ENCODE data around the gene NKAIN2. TPM values are rescaled to one million over a fixed set of nuclear protein-coding genes. Genes with fewer than 3 reads are reported as not detected.
"Not testable (repeated sequence)": the region's sequence is repeated elsewhere in the genome, so short reads cannot be mapped to it uniquely, and the experiment has no call there.

NKAIN2 gene
- total and polyA plus RNA-seq, 5 donors from 2014 or later: not detected

DNA sequence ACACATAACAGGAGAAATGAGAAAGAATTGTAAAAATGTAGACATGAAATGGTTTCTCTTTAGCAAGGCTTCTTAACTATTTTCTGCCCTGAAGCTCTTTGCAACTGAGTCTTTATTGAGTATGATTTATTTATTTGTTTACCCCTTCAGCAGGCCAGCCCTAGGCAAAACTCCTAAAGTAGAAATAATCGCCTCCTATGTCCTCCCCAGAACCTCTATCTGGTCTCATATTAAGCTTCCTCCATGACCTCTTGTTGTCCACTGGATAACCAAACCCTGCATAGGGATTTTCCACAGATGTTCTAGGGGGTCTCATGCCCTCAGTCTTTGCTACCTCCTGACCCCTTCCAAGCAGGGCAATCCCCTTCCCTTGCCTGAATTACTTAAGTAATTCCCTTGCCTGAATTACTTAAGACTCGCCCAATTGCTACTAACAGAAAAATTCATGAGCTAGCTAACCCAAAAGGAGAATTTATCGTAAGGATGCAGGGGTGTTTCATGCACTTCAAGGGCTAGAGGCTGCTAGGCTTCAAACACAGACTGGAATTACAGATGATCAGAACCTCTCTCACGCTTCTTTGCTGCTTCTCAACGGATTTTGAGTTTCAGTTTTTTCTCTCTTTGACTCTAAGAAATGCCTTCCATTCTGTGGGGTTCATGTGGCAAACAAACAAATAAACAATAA, 732.6 kb downstream of the NKAIN2 start:
- H3K9me3 Mint-ChIP-seq: peaks cover 0 to 10% (median 1%) of the 10 kb centered on the region in 7 donors
- no peak for DNase-seq

DNA sequence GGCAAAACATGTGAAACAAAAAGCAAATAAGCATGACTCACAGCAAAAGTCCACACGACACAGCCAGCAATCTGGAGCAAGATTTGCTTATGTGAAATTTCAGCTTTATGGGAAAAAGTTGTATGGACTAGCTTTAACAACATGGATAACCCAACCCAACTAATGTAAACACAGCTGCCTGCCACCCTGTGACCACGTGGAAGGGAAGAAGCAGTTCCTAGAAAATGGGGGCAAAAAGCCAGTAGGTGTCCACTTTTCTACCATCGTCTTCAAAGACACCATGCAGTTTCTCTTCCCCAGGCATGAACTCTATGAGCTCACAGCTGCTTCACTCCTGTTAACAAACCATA, 733.2 kb downstream of the NKAIN2 start:
- Mint-ChIP-seq H3K4me3 (no peak overlapping the region), H3K9me3 (peaks cover 0 to 10% (median 0%) of the 10 kb centered on the region in 7 donors), H3K27ac (no peak overlapping the region), H3K27me3 (no peaks in the 10 kb centered on the region), H3K4me1 (no peaks in the 10 kb centered on the region), H3K36me3 (no peaks in the 10 kb centered on the region)
- Histone ChIP-seq H3K4me3 (ENCODE audit: low read depth, low read length) (no peak overlapping the region), H3K4me1 (ENCODE audit: control insufficient read depth, insufficient read depth, low read length, poor library complexity, severe bottlenecking) (no peaks in the 10 kb centered on the region), H3K36me3 (ENCODE audit: control insufficient read depth, insufficient read depth, low read length) (no peaks in the 10 kb centered on the region), H3K9me3 (ENCODE audit: control insufficient read depth in 2 of 2, low read length in 2 of 2) (no peaks in the 10 kb centered on the region), H3K27me3 (ENCODE audit: control insufficient read depth, insufficient read depth, low read length) (no peaks in the 10 kb centered on the region), H3K27ac (ENCODE audit: insufficient read depth, low read length, poor library complexity, severe bottlenecking) (no peak overlapping the region)
- DNase-seq: no peak
- no peak for ATAC-seq (ENCODE audit: low read depth in 2 of 2)

More for the DNA sequence above, 732.6 kb downstream of the NKAIN2 start:
- no peaks in the 10 kb centered on the region for H3K27me3 ChIP-seq (ENCODE audit: control insufficient read depth, insufficient read depth, low read length)
- no peak overlapping the region for H3K4me3 ChIP-seq (ENCODE audit: low read depth, low read length)
- no peaks in the 10 kb centered on the region for H3K4me1 ChIP-seq (ENCODE audit: control insufficient read depth, insufficient read depth, low read length, poor library complexity, severe bottlenecking)
- Mint-ChIP-seq H3K27ac (no peak overlapping the region), H3K4me3 (no peak overlapping the region), H3K4me1 (no peaks in the 10 kb centered on the region), H3K27me3 (no peaks in the 10 kb centered on the region), H3K36me3 (no peaks in the 10 kb centered on the region)
- ATAC-seq (ENCODE audit: low read depth in 2 of 2): no peak
- H3K27ac ChIP-seq (ENCODE audit: insufficient read depth, low read length, poor library complexity, severe bottlenecking): no peak overlapping the region
- H3K9me3 ChIP-seq (ENCODE audit: control insufficient read depth in 2 of 2, low read length in 2 of 2): no peaks in the 10 kb centered on the region
- H3K36me3 ChIP-seq (ENCODE audit: control insufficient read depth, insufficient read depth, low read length): no peaks in the 10 kb centered on the region

- no peaks in the 10 kb centered on the region for H3K4me1 Mint-ChIP-seq
- H3K27ac Mint-ChIP-seq: no peak overlapping the region
- no peaks in the 10 kb centered on the region for H3K27me3 Mint-ChIP-seq
- no peak for DNase-seq
- no peaks in the 10 kb centered on the region for H3K27me3 ChIP-seq (ENCODE audit: control insufficient read depth, insufficient read depth, low read length)
- no peak overlapping the region for H3K4me3 Mint-ChIP-seq
- H3K36me3 ChIP-seq (ENCODE audit: control insufficient read depth, insufficient read depth, low read length): no peaks in the 10 kb centered on the region
- no peak overlapping the region for H3K27ac ChIP-seq (ENCODE audit: insufficient read depth, low read length, poor library complexity, severe bottlenecking)
- H3K4me3 ChIP-seq (ENCODE audit: low read depth, low read length): no peak overlapping the region
- peaks cover 0 to 10% (median 0%) of the 10 kb centered on the region in 7 donors for H3K9me3 Mint-ChIP-seq
- H3K9me3 ChIP-seq (ENCODE audit: control insufficient read depth in 2 of 2, low read length in 2 of 2): no peaks in the 10 kb centered on the region
- no peaks in the 10 kb centered on the region for H3K4me1 ChIP-seq (ENCODE audit: control insufficient read depth, insufficient read depth, low read length, poor library complexity, severe bottlenecking)
- no peak for ATAC-seq (ENCODE audit: low read depth in 2 of 2)
- no peaks in the 10 kb centered on the region for H3K36me3 Mint-ChIP-seq
Measured at GRCh38 chr6:124539096-124539495, 735.4 kb downstream of the NKAIN2 start.

GRCh38 chr6:124541573-124541972, 737.9 kb downstream of the NKAIN2 start:
- Mint-ChIP-seq H3K4me3 (no peak overlapping the region), H3K4me1 (no peaks in the 10 kb centered on the region), H3K27ac (no peak overlapping the region), H3K36me3 (no peaks in the 10 kb centered on the region), H3K27me3 (no peaks in the 10 kb centered on the region), H3K9me3 (peaks cover 0 to 10% (median 1%) of the 10 kb centered on the region in 7 donors)
- no peak overlapping the region for H3K27ac ChIP-seq (ENCODE audit: insufficient read depth, low read length, poor library complexity, severe bottlenecking)
- no peaks in the 10 kb centered on the region for H3K4me1 ChIP-seq (ENCODE audit: control insufficient read depth, insufficient read depth, low read length, poor library complexity, severe bottlenecking)
- no peaks in the 10 kb centered on the region for H3K9me3 ChIP-seq (ENCODE audit: control insufficient read depth in 2 of 2, low read length in 2 of 2)
- no peaks in the 10 kb centered on the region for H3K36me3 ChIP-seq (ENCODE audit: control insufficient read depth, insufficient read depth, low read length)
- no peak overlapping the region for H3K4me3 ChIP-seq (ENCODE audit: low read depth, low read length)
- H3K27me3 ChIP-seq (ENCODE audit: control insufficient read depth, insufficient read depth, low read length): no peaks in the 10 kb centered on the region
- ATAC-seq (ENCODE audit: low read depth in 2 of 2) (no peak), DNase-seq (no peak)

- no peaks in the 10 kb centered on the region for H3K36me3 Mint-ChIP-seq
- H3K9me3 Mint-ChIP-seq: peaks cover 0 to 16% (median 2%) of the 10 kb centered on the region in 7 donors
Measured at GRCh38 chr6:124546601-124547000, 742.9 kb downstream of the NKAIN2 start.

GRCh38 chr6:124551711-124552233, 748.1 kb downstream of the NKAIN2 start:
- H3K27ac Mint-ChIP-seq: no peak overlapping the region
- Histone ChIP-seq H3K4me1 (ENCODE audit: control insufficient read depth, insufficient read depth, low read length, poor library complexity, severe bottlenecking) (no peaks in the 10 kb centered on the region), H3K27ac (ENCODE audit: insufficient read depth, low read length, poor library complexity, severe bottlenecking) (no peak overlapping the region), H3K27me3 (ENCODE audit: control insufficient read depth, insufficient read depth, low read length) (no peaks in the 10 kb centered on the region), H3K36me3 (ENCODE audit: control insufficient read depth, insufficient read depth, low read length) (no peaks in the 10 kb centered on the region), H3K4me3 (ENCODE audit: low read depth, low read length) (no peak overlapping the region), H3K9me3 (ENCODE audit: control insufficient read depth in 2 of 2, low read length in 2 of 2) (peaks cover 0 to 3% of the 10 kb centered on the region in 2 experiments)
- no peak overlapping the region for H3K4me3 Mint-ChIP-seq
- H3K36me3 Mint-ChIP-seq: no peaks in the 10 kb centered on the region
- DNase-seq (no peak), ATAC-seq (ENCODE audit: low read depth in 2 of 2) (no peak)
- no peaks in the 10 kb centered on the region for H3K27me3 Mint-ChIP-seq
- no peaks in the 10 kb centered on the region for H3K4me1 Mint-ChIP-seq
- peaks cover 0 to 16% (median 5%) of the 10 kb centered on the region in 7 donors for H3K9me3 Mint-ChIP-seq

More at GRCh38 chr6:124546601-124547000, 742.9 kb downstream of the NKAIN2 start:
- H3K9me3 ChIP-seq (ENCODE audit: control insufficient read depth in 2 of 2, low read length in 2 of 2): no peaks in the 10 kb centered on the region
- no peaks in the 10 kb centered on the region for H3K27me3 ChIP-seq (ENCODE audit: control insufficient read depth, insufficient read depth, low read length)
- H3K27me3 Mint-ChIP-seq: no peaks in the 10 kb centered on the region
- no peaks in the 10 kb centered on the region for H3K4me1 ChIP-seq (ENCODE audit: control insufficient read depth, insufficient read depth, low read length, poor library complexity, severe bottlenecking)
- no peak overlapping the region for H3K27ac Mint-ChIP-seq
- DNase-seq (no peak), ATAC-seq (ENCODE audit: low read depth in 2 of 2) (no peak)
- H3K4me3 Mint-ChIP-seq: no peak overlapping the region
- no peak overlapping the region for H3K27ac ChIP-seq (ENCODE audit: insufficient read depth, low read length, poor library complexity, severe bottlenecking)
- H3K36me3 ChIP-seq (ENCODE audit: control insufficient read depth, insufficient read depth, low read length): no peaks in the 10 kb centered on the region
- no peak overlapping the region for H3K4me3 ChIP-seq (ENCODE audit: low read depth, low read length)
- H3K4me1 Mint-ChIP-seq: no peaks in the 10 kb centered on the region

- Mint-ChIP-seq H3K36me3 (no peaks in the 10 kb centered on the region), H3K4me3 (no peak overlapping the region), H3K27me3 (no peaks in the 10 kb centered on the region), H3K27ac (no peak overlapping the region), H3K4me1 (no peaks in the 10 kb centered on the region), H3K9me3 (peaks cover 0 to 16% (median 6%) of the 10 kb centered on the region in 7 donors)
- no peak overlapping the region for H3K27ac ChIP-seq (ENCODE audit: insufficient read depth, low read length, poor library complexity, severe bottlenecking)
- H3K4me3 ChIP-seq (ENCODE audit: low read depth, low read length): no peak overlapping the region
- no peaks in the 10 kb centered on the region for H3K27me3 ChIP-seq (ENCODE audit: control insufficient read depth, insufficient read depth, low read length)
- ATAC-seq (ENCODE audit: low read depth in 2 of 2) (no peak), DNase-seq (no peak)
- H3K36me3 ChIP-seq (ENCODE audit: control insufficient read depth, insufficient read depth, low read length): no peaks in the 10 kb centered on the region
- peaks cover 0 to 3% of the 10 kb centered on the region in 2 experiments for H3K9me3 ChIP-seq (ENCODE audit: control insufficient read depth in 2 of 2, low read length in 2 of 2)
- H3K4me1 ChIP-seq (ENCODE audit: control insufficient read depth, insufficient read depth, low read length, poor library complexity, severe bottlenecking): no peaks in the 10 kb centered on the region
Measured at GRCh38 chr6:124557873-124558272, 754.2 kb downstream of the NKAIN2 start.

GRCh38 chr6:124560078-124560477, 756.4 kb downstream of the NKAIN2 start:
- H3K4me3 Mint-ChIP-seq; H3K27me3 Mint-ChIP-seq; H3K36me3 ChIP-seq (ENCODE audit: control insufficient read depth, insufficient read depth, low read length); H3K36me3 Mint-ChIP-seq; H3K4me1 Mint-ChIP-seq; DNase-seq; H3K9me3 ChIP-seq (ENCODE audit: control insufficient read depth in 2 of 2, low read length in 2 of 2); H3K27me3 ChIP-seq (ENCODE audit: control insufficient read depth, insufficient read depth, low read length); ATAC-seq (ENCODE audit: low read depth in 2 of 2); H3K27ac Mint-ChIP-seq; H3K27ac ChIP-seq (ENCODE audit: insufficient read depth, low read length, poor library complexity, severe bottlenecking); H3K4me3 ChIP-seq (ENCODE audit: low read depth, low read length); H3K4me1 ChIP-seq (ENCODE audit: control insufficient read depth, insufficient read depth, low read length, poor library complexity, severe bottlenecking): not testable (repeated sequence)
- peaks cover 0 to 28% (median 6%) of the 10 kb centered on the region in 7 donors for H3K9me3 Mint-ChIP-seq

All from CD4-positive, CD25-positive, alpha-beta regulatory T cell (primary cell).